GM10248 (cell line): ENCODE measurements around the gene AGRN.

Experiments used
- CTCF ChIA-PET: fragments of 300-600 bp; sonication (Branson Sonifier 250); formaldehyde crosslinking; extraction: SDS; loops from one replicate; lab custom pipeline; 2021; ENCODE audit warnings: antibody characterized with exemption; lab: Yijun Ruan, JAX
- POLR2A ChIA-PET: fragments of 350-650 bp; sonication (Branson Sonifier 250); formaldehyde crosslinking; extraction: SDS; loops from one replicate; lab custom pipeline; 2020; ENCODE audit warnings: antibody characterized with exemption; lab: Yijun Ruan, JAX
- DNase-seq: peaks from one replicate; pipeline ENCODE4 v3.0.0; 2012; ENCODE audit errors: extremely low spot score
- CTCF ChIP-seq: IDR thresholded peaks from 2 replicates; pipeline ENCODE4 v1.5.1; 2012; ENCODE audit warnings: mild to moderate bottlenecking, low read depth; ENCODE audit errors: extremely low read depth, missing control alignments, control extremely low read depth

Gene AGRN

GRCh38 chr1:1066403-1067283, 46.7 kb downstream of the AGRN start:
- ChIA-PET CTCF (interaction anchor here (1.3 to 1.7 kb wide), 2 partner anchors 26 to 33 kb away, joined by 3 to 4 read pairs; no protein-coding TSS in a partner anchor), POLR2A (no interaction called here)
- no peak for TF ChIP-seq CTCF
- no peak for DNase-seq

- ChIA-PET CTCF (interaction anchor here (0.8 to 1.7 kb wide), 2 partner anchors 34 kb away, joined by 3 read pairs; no protein-coding TSS in a partner anchor), POLR2A (no interaction called here)
- DNase-seq, result no peak
- no peak for TF ChIP-seq CTCF
These were observed 47.5 kb downstream of the AGRN start for GRCh38 chr1:1067284-1067859.

GRCh38 chr1:1067860-1068516, 48.1 kb downstream of the AGRN start:
- ChIA-PET CTCF (interaction anchor here (0.8 kb wide), 1 partner anchor 34 kb away, joined by 3 read pairs; no protein-coding TSS in a partner anchor), POLR2A (no interaction called here)
- no peak for TF ChIP-seq CTCF
- no peak for DNase-seq

- no peak for DNase-seq
- ChIA-PET POLR2A (no interaction called here), CTCF (interaction anchor here (0.8 kb wide), 1 partner anchor 35 kb away, joined by 3 read pairs; no protein-coding TSS in a partner anchor)
- no peak for TF ChIP-seq CTCF
These were observed 48.7 kb downstream of the AGRN start for GRCh38 chr1:1068517-1069055.

GRCh38 chr1:1069056-1069710, 49.3 kb downstream of the AGRN start:
- no peak for TF ChIP-seq CTCF
- POLR2A ChIA-PET, result no interaction called here
- DNase-seq, result peak; percentile 94

More at GRCh38 chr1:1069056-1069710, 49.3 kb downstream of the AGRN start:
- CTCF ChIA-PET, result no interaction called here
